Hypothalamus (tissue), 51 donors: ENCODE data around the gene C1orf141.
"Not testable (repeated sequence)": the region's sequence is repeated elsewhere in the genome, so short reads cannot be mapped to it uniquely, and the experiment has no call there.

Experiments
- DNase-seq, 51 donors: peaks; one replicate each; lab custom pipeline; 2025; lab: John Stamatoyannopoulos, UW

C1orf141 gene

GRCh38 chr1:67144696-67145095 lies 9.9 kb upstream of the C1orf141 start:
- DNase-seq, result no peak

GRCh38 chr1:67143966-67144365 lies 9.2 kb upstream of the C1orf141 start:
- no peak for DNase-seq

- no peak for DNase-seq
Measured at GRCh38 chr1:67142931-67143330, 8.2 kb upstream of the C1orf141 start.

- not testable (repeated sequence) for DNase-seq
Measured at GRCh38 chr1:67141832-67142231, 7.1 kb upstream of the C1orf141 start.

GRCh38 chr1:67140460-67140859 lies 5.7 kb upstream of the C1orf141 start:
- no peak for DNase-seq

- DNase-seq, result no peak
Measured at GRCh38 chr1:67138813-67139499, 4.2 kb upstream of the C1orf141 start.

- DNase-seq, result no peak
Measured at GRCh38 chr1:67137307-67137753, 2.6 kb upstream of the C1orf141 start.

GRCh38 chr1:67135354-67135753 lies 584 bp upstream of the C1orf141 start:
- no peak for DNase-seq

- no peak for DNase-seq
Measured at GRCh38 chr1:67133177-67133576, 1.6 kb downstream of the C1orf141 start.

- DNase-seq, result no peak
Measured at GRCh38 chr1:67130673-67131072, 4.1 kb downstream of the C1orf141 start.

GRCh38 chr1:67126974-67127373 lies 7.8 kb downstream of the C1orf141 start:
- no peak for DNase-seq

- DNase-seq, result no peak
Measured at GRCh38 chr1:67126111-67126746, 8.5 kb downstream of the C1orf141 start.

GRCh38 chr1:67124455-67124854 lies 10.3 kb downstream of the C1orf141 start:
- DNase-seq, result no peak

GRCh38 chr1:67120855-67121619 lies 13.7 kb downstream of the C1orf141 start:
- no peak for DNase-seq

GRCh38 chr1:67118646-67119045 lies 16.1 kb downstream of the C1orf141 start:
- DNase-seq, result no peak

- DNase-seq, result no peak
Measured at GRCh38 chr1:67118191-67118590, 16.6 kb downstream of the C1orf141 start.

- no peak for DNase-seq
Measured at GRCh38 chr1:67114162-67114561, 20.6 kb downstream of the C1orf141 start.

- DNase-seq, result no peak
Measured at GRCh38 chr1:67110352-67110751, 24.4 kb downstream of the C1orf141 start.

GRCh38 chr1:67105508-67105907 lies 29.3 kb downstream of the C1orf141 start:
- no peak for DNase-seq

- DNase-seq, result no peak
Measured at GRCh38 chr1:67103548-67103947, 31.2 kb downstream of the C1orf141 start.

GRCh38 chr1:67100833-67101232 lies 33.9 kb downstream of the C1orf141 start:
- DNase-seq, result no peak

GRCh38 chr1:67097305-67097704 lies 37.5 kb downstream of the C1orf141 start:
- DNase-seq, result no peak
